Lung (tissue), 12 donors: ENCODE results near the gene SAMD9L. TPM values are rescaled to one million over a fixed set of nuclear protein-coding genes. Genes with fewer than 3 reads are reported as not detected.

Source experiments
- ATAC-seq: fragments of 200-7000 bp; cut with Tn5 transposase; one replicate; pipeline ENCODE4 v1.9.1; 2020; ENCODE audit warnings: moderate number of reproducible peaks; ENCODE audit not compliant: insufficient read depth, low FRiP score
- DNase-seq, 3 donors: peaks; one replicate each; pipeline ENCODE4 v3.0.0-alpha.2; 2013 to 2017
- H3K27ac ChIP-seq, 2 donors: one replicate each; pipeline ENCODE4 v1.5.1; 2013; ENCODE audit warnings: mild to moderate bottlenecking in 2 of 2, moderate library complexity in 2 of 2, control low read depth in 1 of 2, inconsistent platforms in 1 of 2, low read depth in 1 of 2, low read length in 1 of 2
- H3K27me3 ChIP-seq, 3 donors: one replicate each; pipeline ENCODE4 v1.5.1; 2013; ENCODE audit warnings: low read length in 2 of 3; ENCODE audit not compliant: control insufficient read depth in 3 of 3, insufficient read depth in 3 of 3
- H3K36me3 ChIP-seq, 4 donors: one replicate each; pipeline ENCODE4 v1.5.1; 2013; ENCODE audit warnings: low read length in 4 of 4, mild to moderate bottlenecking in 1 of 4, moderate library complexity in 1 of 4; ENCODE audit not compliant: control insufficient read depth in 4 of 4, insufficient read depth in 4 of 4
- H3K4me1 ChIP-seq, 5 donors: one replicate each; pipeline ENCODE4 v1.5.1; 2013; ENCODE audit warnings: low read length in 5 of 5, mild to moderate bottlenecking in 2 of 5, moderate library complexity in 1 of 5; ENCODE audit not compliant: control insufficient read depth in 5 of 5, insufficient read depth in 5 of 5
- H3K4me3 ChIP-seq: one replicate; pipeline ENCODE4 v1.5.1; 2013; ENCODE audit warnings: mild to moderate bottlenecking, control low read depth, moderate library complexity
- H3K9ac ChIP-seq, 2 donors: one replicate each; pipeline ENCODE4 v1.5.1; 2013; ENCODE audit warnings: low read length in 2 of 2, control low read depth in 1 of 2; ENCODE audit not compliant: insufficient read depth in 1 of 2
- H3K9me3 ChIP-seq, 4 donors: one replicate each; pipeline ENCODE4 v1.5.1; 2013; ENCODE audit warnings: low read length in 3 of 4, mild to moderate bottlenecking in 1 of 4, moderate library complexity in 1 of 4; ENCODE audit not compliant: control insufficient read depth in 4 of 4, insufficient read depth in 3 of 4
- WGBS, 2 donors: extraction: QIAGEN DNeasy Blood & Tissue Kit; methylation state at CpG; one replicate each; pipeline ENCODE4 v1.1.7; 2013; 5-methylcytosine and 5-hydroxymethylcytosine counted together
- polyA plus RNA-seq, 2 donors: library from polyadenylated mRNA; stranded (reverse); fragments of 200-250 nt; gene quantifications; one replicate each; pipeline ENCODE4 v1.2.1, GENCODE V29; 2013
- total RNA-seq, 2 donors: library from RNA; depleted of rRNA in 1 of 2; stranded (reverse); fragments of >200 nt in 1 of 2; gene quantifications; one replicate each; pipeline ENCODE4 v1.2.1, GENCODE V29; 2014 to 2021
- TF ChIP-seq, protein P1 (sequence below): IDR thresholded peaks from 2 replicates; pipeline ENCODE4 v1.5.1; 2012; ENCODE audit warnings: mild to moderate bottlenecking; ENCODE audit errors: control extremely low read depth, extremely low read depth
- donor health status: control.
- donor health status: control.
- donor health status: Bipolar disorder and iron deficiency.
- donor health status: healthy.
- donor health status: DM: yes; HTN: yes; CAD: no.

SAMD9L gene
- total and polyA plus RNA-seq, 4 donors: 6.4 to 23.9 (median 18.5) TPM

DNA sequence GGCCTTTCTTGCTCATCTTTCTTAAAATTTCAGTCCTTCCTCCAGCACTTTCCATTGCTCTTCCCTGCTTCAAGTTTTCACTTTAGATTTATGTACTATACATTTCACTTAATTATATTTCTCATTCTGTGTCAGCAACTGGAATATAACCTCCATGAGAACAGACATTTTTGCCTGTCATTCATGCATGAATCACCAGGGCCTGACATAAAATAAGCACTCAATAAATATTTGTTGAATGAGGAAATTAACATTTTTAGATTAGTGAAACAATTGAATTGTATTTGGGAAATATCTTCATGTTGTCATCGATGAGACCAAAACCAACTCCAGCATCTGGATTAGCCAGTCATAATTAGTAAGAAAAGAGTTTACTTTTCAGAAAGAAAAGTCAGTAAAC lies 6.1 kb downstream of the SAMD9L start:
- ATAC-seq (no peak), DNase-seq (no peak)
- TF ChIP-seq, protein P1, sequence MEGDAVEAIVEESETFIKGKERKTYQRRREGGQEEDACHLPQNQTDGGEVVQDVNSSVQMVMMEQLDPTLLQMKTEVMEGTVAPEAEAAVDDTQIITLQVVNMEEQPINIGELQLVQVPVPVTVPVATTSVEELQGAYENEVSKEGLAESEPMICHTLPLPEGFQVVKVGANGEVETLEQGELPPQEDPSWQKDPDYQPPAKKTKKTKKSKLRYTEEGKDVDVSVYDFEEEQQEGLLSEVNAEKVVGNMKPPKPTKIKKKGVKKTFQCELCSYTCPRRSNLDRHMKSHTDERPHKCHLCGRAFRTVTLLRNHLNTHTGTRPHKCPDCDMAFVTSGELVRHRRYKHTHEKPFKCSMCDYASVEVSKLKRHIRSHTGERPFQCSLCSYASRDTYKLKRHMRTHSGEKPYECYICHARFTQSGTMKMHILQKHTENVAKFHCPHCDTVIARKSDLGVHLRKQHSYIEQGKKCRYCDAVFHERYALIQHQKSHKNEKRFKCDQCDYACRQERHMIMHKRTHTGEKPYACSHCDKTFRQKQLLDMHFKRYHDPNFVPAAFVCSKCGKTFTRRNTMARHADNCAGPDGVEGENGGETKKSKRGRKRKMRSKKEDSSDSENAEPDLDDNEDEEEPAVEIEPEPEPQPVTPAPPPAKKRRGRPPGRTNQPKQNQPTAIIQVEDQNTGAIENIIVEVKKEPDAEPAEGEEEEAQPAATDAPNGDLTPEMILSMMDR: no peak
- Histone ChIP-seq H3K36me3 (peaks cover 14 to 43% (median 40%) of the 10 kb centered on the region in 4 donors), H3K4me3 (no peak overlapping the region), H3K27me3 (no peaks in the 10 kb centered on the region), H3K27ac (no peak overlapping the region), H3K9me3 (peaks cover 0 to 20% (median 7%) of the 10 kb centered on the region in 4 donors), H3K4me1 (peaks cover 0 to 15% (median 2%) of the 10 kb centered on the region in 5 donors), H3K9ac (no peak overlapping the region)
- 94 to 95% methylated on average over 1 of the region's 1 CpG for WGBS, 2 donors

DNA sequence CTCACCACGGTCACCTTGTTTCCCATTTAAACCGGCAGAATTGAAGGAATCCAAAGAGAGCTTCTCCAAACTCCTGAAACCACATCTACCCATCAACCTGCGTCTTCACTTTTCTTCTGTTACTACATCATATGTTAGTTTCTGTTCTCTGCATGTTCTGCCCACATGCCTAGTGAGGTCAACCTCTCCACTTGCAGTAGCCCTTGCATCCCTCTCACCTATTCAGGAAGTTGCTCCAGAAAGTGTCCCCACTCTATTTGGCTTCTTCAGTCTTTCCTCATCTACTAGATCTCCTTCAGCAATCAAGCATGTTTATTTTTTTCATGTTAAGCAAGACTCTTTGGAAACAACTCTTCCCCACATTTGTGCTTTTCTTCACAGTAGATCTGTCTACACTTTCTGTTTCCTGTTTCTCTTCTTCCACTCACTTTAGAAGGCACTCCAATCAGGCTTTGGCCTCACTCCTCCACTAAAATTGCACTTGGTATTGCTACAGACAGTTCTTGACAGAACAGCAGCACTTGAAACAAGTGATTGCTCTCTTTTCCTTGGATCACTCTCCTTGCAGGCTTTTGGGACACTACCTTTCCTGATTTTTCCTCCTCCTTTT lies 7.5 kb downstream of the SAMD9L start:
- Histone ChIP-seq H3K27me3 (no peaks in the 10 kb centered on the region), H3K9ac (no peak overlapping the region), H3K4me1 (peaks cover 0 to 3% (median 0%) of the 10 kb centered on the region in 5 donors), H3K27ac (no peak overlapping the region), H3K36me3 (peaks cover 20 to 48% (median 46%) of the 10 kb centered on the region in 4 donors), H3K9me3 (peaks cover 2 to 23% (median 10%) of the 10 kb centered on the region in 4 donors), H3K4me3 (no peak overlapping the region)
- ATAC-seq (no peak), DNase-seq (no peak)
- WGBS, 2 donors: 48 to 79% methylated on average over 3 of the region's 3 CpGs
- TF ChIP-seq, protein P1: no peak

DNA sequence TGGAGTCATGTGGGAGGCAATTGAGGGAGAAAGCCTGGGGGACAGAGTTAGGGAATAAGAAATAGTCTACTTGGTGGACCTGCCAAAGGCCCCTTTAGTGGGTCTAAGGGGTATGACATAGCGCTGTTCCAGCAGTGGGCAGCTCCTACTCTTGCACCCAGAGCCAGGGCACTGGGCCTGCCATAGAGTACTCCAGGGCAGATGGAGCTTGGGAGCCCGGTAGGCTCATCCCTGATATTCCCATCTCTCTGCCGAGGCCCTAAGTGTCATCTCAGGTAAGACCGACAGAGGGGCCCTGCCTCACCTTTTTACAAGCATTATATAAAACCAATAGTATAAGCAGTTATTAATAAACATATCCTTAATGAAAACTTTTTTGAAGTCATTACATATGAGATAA lies 9.6 kb downstream of the SAMD9L start:
- no peak for ATAC-seq
- no peak for DNase-seq
- no peak overlapping the region for H3K4me3 ChIP-seq
- peaks cover 23 to 48% (median 46%) of the 10 kb centered on the region in 4 donors for H3K36me3 ChIP-seq
- no peak overlapping the region for H3K27ac ChIP-seq
- 94 to 99% methylated on average over 4 of the region's 4 CpGs for WGBS, 2 donors
- TF ChIP-seq, protein P1: no peak
- H3K4me1 ChIP-seq: peaks cover 0 to 2% (median 0%) of the 10 kb centered on the region in 5 donors
- no peak overlapping the region for H3K9ac ChIP-seq
- H3K27me3 ChIP-seq: no peaks in the 10 kb centered on the region
- peaks cover 7 to 36% (median 17%) of the 10 kb centered on the region in 4 donors for H3K9me3 ChIP-seq
